ENCODE data around the gene KCNT1. TPM values are rescaled to one million over a fixed set of nuclear protein-coding genes. Genes with fewer than 3 reads are reported as not detected.

The KCNT1 gene
- total RNA-seq, 1 experiment from 2014 or later: not detected

GRCh38 chr9:135696446-135696845 lies 5.5 kb upstream of the KCNT1 start:
- intact Hi-C loops (cut with micrococcal nuclease; ENCODE audit: unreplicated experiment): no loop called here
- TF ChIP-seq CTCF (conservative IDR thresholded peaks at IDR 0.05) (no peak), EZH2 (IDR thresholded peaks at IDR 0.05; ENCODE audit: low read depth) (no peak)
- BruUV-seq (replicated peaks): no TSS peak
- no peaks in the 10 kb centered on the region for H3K79me2 ChIP-seq (ENCODE audit: low read depth)
- H3K9me2 ChIP-seq (ENCODE audit: insufficient read depth): no peaks in the 10 kb centered on the region
- no peak overlapping the region for H3K4me2 ChIP-seq
- H4K20me1 ChIP-seq (ENCODE audit: insufficient read depth): no peaks in the 10 kb centered on the region
- no peaks in the 10 kb centered on the region for H3K9me3 ChIP-seq (ENCODE audit: insufficient read depth, low read depth)
- POLR2A ChIA-PET (ENCODE audit: unreplicated experiment): no interaction called here
- H3K36me3 ChIP-seq (ENCODE audit: low read depth): no peaks in the 10 kb centered on the region
- CTCF ChIA-PET: no interaction called here
- H3K4me1 ChIP-seq (replicated peaks; ENCODE audit: insufficient read depth): no peaks in the 10 kb centered on the region
- DNase-seq: no peak
- no peaks in the 10 kb centered on the region for H3F3A ChIP-seq (ENCODE audit: insufficient read depth, low read depth)
- peaks cover 87% of the 10 kb centered on the region for H3K27me3 ChIP-seq (ENCODE audit: insufficient read depth, low read depth)
- no peak overlapping the region for H3K27ac ChIP-seq
- no peak overlapping the region for H2AFZ ChIP-seq
- no peak overlapping the region for H3K4me3 ChIP-seq

GRCh38 chr9:135697226-135697625 lies 4.8 kb upstream of the KCNT1 start:
- POLR2A ChIA-PET (ENCODE audit: unreplicated experiment): no interaction called here
- Histone ChIP-seq H3K27ac (no peak overlapping the region), H3K36me3 (ENCODE audit: low read depth) (no peaks in the 10 kb centered on the region), H3K79me2 (ENCODE audit: low read depth) (no peaks in the 10 kb centered on the region), H3K9me3 (ENCODE audit: insufficient read depth, low read depth) (no peaks in the 10 kb centered on the region), H2AFZ (no peak overlapping the region), H4K20me1 (ENCODE audit: insufficient read depth) (no peaks in the 10 kb centered on the region), H3K9me2 (ENCODE audit: insufficient read depth) (no peaks in the 10 kb centered on the region), H3K4me2 (no peak overlapping the region), H3K4me1 (replicated peaks; ENCODE audit: insufficient read depth) (no peaks in the 10 kb centered on the region), H3F3A (ENCODE audit: insufficient read depth, low read depth) (no peaks in the 10 kb centered on the region), H3K4me3 (no peak overlapping the region), H3K27me3 (ENCODE audit: insufficient read depth, low read depth) (peaks cover 86% of the 10 kb centered on the region)
- CTCF ChIA-PET: no interaction called here
- TF ChIP-seq EZH2 (IDR thresholded peaks at IDR 0.05; ENCODE audit: low read depth) (no peak), CTCF (conservative IDR thresholded peaks at IDR 0.05) (no peak)
- DNase-seq: no peak
- BruUV-seq (replicated peaks): no TSS peak
- intact Hi-C loops (cut with micrococcal nuclease; ENCODE audit: unreplicated experiment): no loop called here

GRCh38 chr9:135698236-135698635 lies 3.7 kb upstream of the KCNT1 start:
- intact Hi-C loops (cut with micrococcal nuclease; ENCODE audit: unreplicated experiment): no loop called here
- Histone ChIP-seq H3K9me3 (ENCODE audit: insufficient read depth, low read depth) (no peaks in the 10 kb centered on the region), H3K79me2 (ENCODE audit: low read depth) (no peaks in the 10 kb centered on the region), H3K9me2 (ENCODE audit: insufficient read depth) (no peaks in the 10 kb centered on the region), H3K4me2 (no peak overlapping the region), H3K36me3 (ENCODE audit: low read depth) (no peaks in the 10 kb centered on the region), H4K20me1 (ENCODE audit: insufficient read depth) (no peaks in the 10 kb centered on the region), H3K27ac (no peak overlapping the region), H2AFZ (no peak overlapping the region), H3F3A (ENCODE audit: insufficient read depth, low read depth) (no peaks in the 10 kb centered on the region), H3K4me3 (no peak overlapping the region), H3K27me3 (ENCODE audit: insufficient read depth, low read depth) (peaks cover 84% of the 10 kb centered on the region), H3K4me1 (replicated peaks; ENCODE audit: insufficient read depth) (no peaks in the 10 kb centered on the region)
- DNase-seq: no peak
- BruUV-seq (replicated peaks): no TSS peak
- ChIA-PET CTCF (no interaction called here), POLR2A (ENCODE audit: unreplicated experiment) (no interaction called here)
- TF ChIP-seq EZH2 (IDR thresholded peaks at IDR 0.05; ENCODE audit: low read depth) (no peak), CTCF (conservative IDR thresholded peaks at IDR 0.05) (no peak)
